Endothelial cell of umbilical vein (primary cell): ENCODE measurements around the gene CERS6. TPM values are rescaled to one million over a fixed set of nuclear protein-coding genes. Genes with fewer than 3 reads are reported as not detected.

Experiments used
- BruUV-seq: library from RNA; stranded (reverse); fragments of 400-500 nt; replicated peaks from 2 replicates; lab custom pipeline; 2021; lab: Mats Ljungman, UMichigan
- CTCF ChIA-PET: fragments of 300-600, 350-600 bp; sonication (Branson Sonifier 250); formaldehyde crosslinking; loops from one replicate; lab custom pipeline; 2021; ENCODE audit warnings: antibody characterized with exemption, inconsistent platforms; lab: Charles Lee
- POLR2A ChIA-PET: fragments of 300-600, 350-600 bp; sonication (Branson Sonifier 250); formaldehyde crosslinking; loops from one replicate; lab custom pipeline; 2021; ENCODE audit warnings: antibody characterized with exemption, inconsistent platforms; lab: Charles Lee
- DNase-seq: peaks from one replicate; pipeline ENCODE4 v3.0.0-alpha.2; 2011; ENCODE audit warnings: low read depth, low spot score
- FAIRE-seq: peaks from 2 replicates; lab custom pipeline; 2011; peaks lifted over from hg19 to GRCh38; lab: Jason Lieb, UNC
- H2AFZ ChIP-seq: 2 replicates; pipeline ENCODE4 v1.6.0; 2012; ENCODE audit warnings: low read depth, low read length, control low read depth, inconsistent platforms
- H3K27ac ChIP-seq: 2 replicates; pipeline ENCODE4 v1.5.1; 2011; ENCODE audit warnings: low read depth, mild to moderate bottlenecking, control low read depth, low read length, moderate library complexity; ENCODE audit not compliant: insufficient read depth
- H3K27me3 ChIP-seq, 2 experiments: 2 replicates each; pipeline versions ENCODE4 v1.6.0 to v1.6.1; 2011; ENCODE audit warnings: low read length in 2 of 2, mixed read lengths in 1 of 2; ENCODE audit not compliant: control insufficient read depth in 2 of 2, insufficient read depth in 2 of 2
- H3K36me3 ChIP-seq, 2 experiments: 2 replicates in 1 of 2; 3 replicates in 1 of 2; pipeline ENCODE4 v1.5.1; 2011; ENCODE audit warnings: low read length in 2 of 2, mild to moderate bottlenecking in 1 of 2, moderate library complexity in 1 of 2; ENCODE audit not compliant: control insufficient read depth in 2 of 2, insufficient read depth in 2 of 2; ENCODE audit errors: extremely low read depth in 1 of 2
- H3K4me1 ChIP-seq: 3 replicates; pipeline ENCODE4 v1.5.1; 2011; ENCODE audit warnings: mild to moderate bottlenecking, low read length; ENCODE audit not compliant: control insufficient read depth, insufficient read depth; ENCODE audit errors: extremely low read depth
- H3K4me2 ChIP-seq: 2 replicates; pipeline ENCODE4 v1.6.1; 2011; ENCODE audit warnings: low read length, control low read depth, mixed read lengths; ENCODE audit not compliant: insufficient read depth
- H3K4me3 ChIP-seq, 3 experiments: fragments of 200-600 bp in 1 of 3; sonication (generic), shearing (Covaris generic) in 1 of 3; replicated peaks in 1 of 3; 2 replicates each; pipeline ENCODE4 v1.5.1; 2011 to 2016; ENCODE audit warnings: control low read depth in 3 of 3, low read length in 3 of 3, mild to moderate bottlenecking in 2 of 3, inconsistent platforms in 1 of 3, low read depth in 1 of 3, moderate library complexity in 1 of 3; ENCODE audit not compliant: insufficient read depth in 1 of 3
- H3K79me2 ChIP-seq: 2 replicates; pipeline ENCODE4 v1.6.0; 2012; ENCODE audit warnings: low read length, inconsistent platforms; ENCODE audit not compliant: control insufficient read depth, insufficient read depth
- H3K9ac ChIP-seq: replicated peaks from 2 replicates; pipeline ENCODE3; 2011; ENCODE audit warnings: low read length, control low read depth; ENCODE audit not compliant: insufficient read depth; ENCODE audit errors: extremely low read depth
- H3K9me1 ChIP-seq: replicated peaks from 3 replicates; pipeline ENCODE4 v1.6.0; 2011; ENCODE audit warnings: mild to moderate bottlenecking, low read length; ENCODE audit not compliant: control insufficient read depth, insufficient read depth; ENCODE audit errors: extremely low read depth
- H3K9me3 ChIP-seq: replicated peaks from 2 replicates; pipeline ENCODE4 v1.5.1; 2012; ENCODE audit warnings: low read length, inconsistent platforms; ENCODE audit not compliant: control insufficient read depth, insufficient read depth
- H4K20me1 ChIP-seq: replicated peaks from 2 replicates; pipeline ENCODE3; 2011; ENCODE audit warnings: mild to moderate bottlenecking, low read length; ENCODE audit not compliant: control insufficient read depth, insufficient read depth; ENCODE audit errors: extremely low read depth
- CTCF ChIP-seq, 2 donors: IDR thresholded peaks; 1 replicate in 1 of 2; 2 replicates in 1 of 2; pipeline ENCODE4 v1.5.1; 2011; ENCODE audit warnings: low read length in 2 of 2, mild to moderate bottlenecking in 2 of 2, moderate library complexity in 2 of 2, control low read depth in 1 of 2, inconsistent platforms in 1 of 2, low read depth in 1 of 2; ENCODE audit not compliant: insufficient read depth in 1 of 2; ENCODE audit errors: extremely low read depth in 1 of 2
- EZH2 ChIP-seq: IDR thresholded peaks from 2 replicates; pipeline ENCODE4 v1.6.1; 2012; ENCODE audit warnings: borderline replicate concordance, low read depth, mild to moderate bottlenecking, moderate library complexity, low read length, inconsistent platforms; ENCODE audit not compliant: severe bottlenecking
- FOS ChIP-seq: IDR thresholded peaks from 2 replicates; pipeline ENCODE4 v1.6.1; 2011; ENCODE audit warnings: mild to moderate bottlenecking, low read length, moderate library complexity, borderline replicate concordance; ENCODE audit not compliant: insufficient read depth
- GATA2 ChIP-seq: IDR thresholded peaks from 2 replicates; pipeline ENCODE4 v1.7.0; 2011; ENCODE audit warnings: low read depth, mild to moderate bottlenecking, moderate library complexity, mixed read lengths, low read length; ENCODE audit not compliant: insufficient read length, insufficient read depth
- JUN ChIP-seq: IDR thresholded peaks from 2 replicates; pipeline ENCODE4 v1.6.1; 2011; ENCODE audit warnings: borderline replicate concordance, low read depth; ENCODE audit not compliant: insufficient read length, insufficient read depth
- MAX ChIP-seq: IDR thresholded peaks from 2 replicates; pipeline ENCODE4 v1.6.1; 2011; ENCODE audit not compliant: insufficient read depth, insufficient read length
- MYC ChIP-seq: IDR thresholded peaks from one replicate; pipeline ENCODE4 v1.6.1; 2011; ENCODE audit warnings: mild to moderate bottlenecking, low read depth, low read length
- POLR2A ChIP-seq: IDR thresholded peaks from 2 replicates; pipeline ENCODE4 v1.6.1; 2012; ENCODE audit warnings: low read depth, mild to moderate bottlenecking, control low read depth, low read length
- POLR2AphosphoS5 ChIP-seq: IDR thresholded peaks from 2 replicates; pipeline ENCODE4 v1.6.1; 2012; ENCODE audit warnings: low read depth, mild to moderate bottlenecking, control low read depth, low read length, moderate library complexity; ENCODE audit not compliant: insufficient read depth
- dilution Hi-C: fragments of 300-500 bp; cut with MboI; formaldehyde crosslinking; loops from one replicate; pipeline ENCODE4 v1.15.0; 2019; ENCODE audit warnings: low sequenced_read_pairs; ENCODE audit not compliant: extremely low pct_ligation_motif_present
- intact Hi-C: fragments of 100-400 bp; cut with micrococcal nuclease; formaldehyde crosslinking; loops from one replicate; pipeline ENCODE4 v1.10.0; 2022
- polyA plus RNA-seq, 4 experiments: library from polyadenylated mRNA; depleted of rRNA in 3 of 4; stranded (reverse) in 3 of 4; unstranded in 1 of 4; fragments of >200 nt; gene quantifications; 2 replicates each; pipeline versions ENCODE4 v1.2.1 to v1.2.3, GENCODE V29; 2011 to 2012; ENCODE audit warnings: missing spikeins in 1 of 4
- total RNA-seq: library from RNA; stranded (reverse); gene quantifications from 2 replicates; pipeline ENCODE4 v1.2.3, GENCODE V29; 2021

Gene CERS6
- total and polyA plus RNA-seq, 2 donors (not counting 3 experiments of a cell fraction or from before 2014, with no cell fraction given), result 2.7 to 11.7 TPM

- no peak overlapping the region for H3K4me2 ChIP-seq
- intact Hi-C loops, result no loop called here
- no peaks in the 10 kb centered on the region for H3K79me2 ChIP-seq
- H3K27me3 ChIP-seq, result no peaks in the 10 kb centered on the region
- no TSS peak for BruUV-seq
- TF ChIP-seq MAX, result no peak
- TF ChIP-seq CTCF (IDR thresholded peaks at IDR 0.05; ENCODE audit: extremely low read depth in 1 of 2, insufficient read depth in 1 of 2, low read depth in 1 of 2, low read length in 2 of 2), result no peak
- no peak for TF ChIP-seq POLR2A
- no peak for TF ChIP-seq GATA2
- no peak for TF ChIP-seq JUN
- TF ChIP-seq FOS, result no peak
- no peak for TF ChIP-seq EZH2
- no peak for TF ChIP-seq MYC
- no peak for TF ChIP-seq POLR2AphosphoS5
- H3K36me3 ChIP-seq, result no peaks in the 10 kb centered on the region
- no peak overlapping the region for H3K4me3 ChIP-seq
- H3K9ac ChIP-seq, result no peak overlapping the region
- H3K27ac ChIP-seq, result no peak overlapping the region
- dilution Hi-C loops, result no loop called here
- H3K9me1 ChIP-seq, result no peaks in the 10 kb centered on the region
- ChIA-PET POLR2A (no interaction called here), CTCF (no interaction called here)
- DNase-seq, result no peak
- no peak for FAIRE-seq
- H3K4me1 ChIP-seq, result no peaks in the 10 kb centered on the region
- H3K9me3 ChIP-seq, result no peaks in the 10 kb centered on the region
- H2AFZ ChIP-seq, result no peak overlapping the region
- H4K20me1 ChIP-seq, result no peaks in the 10 kb centered on the region
These were observed 170.0 kb downstream of the CERS6 start for GRCh38 chr2:168626096-168626495.
